ENCODE results near the gene EPB41.
"Not testable (repeated sequence)": the region's sequence is repeated elsewhere in the genome, so short reads cannot be mapped to it uniquely, and the experiment has no call there.

EPB41 gene

GRCh38 chr1:29145739-29146437 lies 231.5 kb downstream of the EPB41 start:
- peak; percentile 94 for DNase-seq

- no peak for DNase-seq
These were observed 234.5 kb downstream of the EPB41 start for GRCh38 chr1:29148656-29149491.

GRCh38 chr1:29150346-29150745 lies 236.0 kb downstream of the EPB41 start:
- not testable (repeated sequence) for DNase-seq

- DNase-seq, result no peak
These were observed 237.9 kb downstream of the EPB41 start for GRCh38 chr1:29152046-29152805.

- no peak for DNase-seq
These were observed 242.3 kb downstream of the EPB41 start for GRCh38 chr1:29156543-29157268.

GRCh38 chr1:29157269-29157601 lies 242.9 kb downstream of the EPB41 start:
- DNase-seq, result no peak

- DNase-seq, result no peak
These were observed 245.4 kb downstream of the EPB41 start for GRCh38 chr1:29159773-29160172.

- DNase-seq, result no peak
These were observed 247.7 kb downstream of the EPB41 start for GRCh38 chr1:29162025-29162424.

GRCh38 chr1:29162476-29163138 lies 248.2 kb downstream of the EPB41 start:
- DNase-seq, result no peak

- DNase-seq, result no peak
These were observed 250.2 kb downstream of the EPB41 start for GRCh38 chr1:29164588-29164987.

GRCh38 chr1:29166291-29166878 lies 252.0 kb downstream of the EPB41 start:
- no peak for DNase-seq

- DNase-seq, result no peak
These were observed 253.5 kb downstream of the EPB41 start for GRCh38 chr1:29167904-29168303.

All from NCI-H226 (cell line).